OCI-LY3 (cell line): ENCODE measurements around the gene BICC1.

Source experiments
- CTCF ChIP-seq: fragments of 200-600, 300-600 bp; sonication (generic); IDR thresholded peaks from 2 replicates; pipeline ENCODE4 v1.5.1; 2014; ENCODE audit warnings: antibody characterized with exemption, low read length, low read depth
- EZH2phosphoT487 ChIP-seq: fragments of 200-600 bp; shearing (Covaris generic); IDR thresholded peaks from 2 replicates; pipeline ENCODE4 v1.6.1; 2018; ENCODE audit warnings: antibody characterized with exemption, mixed run types, low read depth

DNA sequence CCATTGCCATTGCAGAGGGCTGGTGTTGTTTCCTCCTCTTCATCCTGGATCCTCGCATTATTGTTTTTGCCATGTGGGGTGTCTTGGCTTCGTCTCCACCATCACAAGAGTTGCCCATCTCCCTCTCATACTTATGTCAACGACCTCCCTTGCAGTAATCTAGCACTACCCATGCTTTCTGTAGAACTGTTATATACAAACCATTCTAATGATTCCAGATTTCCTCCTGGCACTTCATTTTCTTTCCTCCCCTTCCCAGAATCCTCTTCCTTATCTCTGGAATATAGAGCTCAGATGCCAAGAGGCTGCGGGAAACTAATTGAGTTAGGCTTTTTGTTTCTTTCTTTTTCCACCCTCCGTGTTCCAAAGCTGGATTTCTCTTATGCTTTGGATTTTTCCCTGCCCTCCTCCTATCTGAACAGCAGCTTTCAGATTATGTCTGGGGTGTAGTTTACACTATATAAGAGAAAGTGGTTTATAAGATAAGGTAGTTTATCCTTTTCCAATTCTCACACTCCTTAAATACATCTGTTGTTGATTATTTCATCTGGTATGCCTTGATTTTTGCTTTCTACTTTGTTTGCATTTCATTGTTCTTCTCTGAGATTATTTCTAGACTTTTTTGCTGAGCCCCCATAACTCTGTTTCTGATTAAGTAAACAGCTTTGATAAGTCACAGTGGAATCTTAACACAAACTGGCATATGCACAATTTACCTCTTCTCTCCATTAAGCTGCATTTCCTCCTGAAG, 264.1 kb downstream of the BICC1 start:
- TF ChIP-seq CTCF (no peak), EZH2phosphoT487 (no peak)
